OCI-LY7 (cell line): Measurements from ENCODE around the gene FAM229B. TPM values are rescaled to one million over a fixed set of nuclear protein-coding genes. Genes with fewer than 3 reads are reported as not detected.

Source experiments
- BruUV-seq: library from RNA; stranded (reverse); fragments of 400-500 nt; replicated peaks from 2 replicates; lab custom pipeline; 2021; lab: Mats Ljungman, UMichigan
- CTCF ChIA-PET: fragments of 300-600 bp; sonication (Branson Sonifier 250); formaldehyde crosslinking; loops from one replicate; lab custom pipeline; 2022; ENCODE audit warnings: antibody characterized with exemption; ENCODE audit not compliant: unreplicated experiment; lab: Charles Lee
- POLR2A ChIA-PET: fragments of 300-600 bp; sonication (Branson Sonifier 250); formaldehyde crosslinking; loops from one replicate; lab custom pipeline; 2022; ENCODE audit warnings: antibody characterized with exemption; lab: Charles Lee
- DNase-seq: peaks from one replicate; pipeline ENCODE4 v3.0.0-alpha.2; 2015; ENCODE audit warnings: low spot score
- H2AFZ ChIP-seq: fragments of 200-600 bp; sonication (generic), shearing (Covaris generic); 2 replicates; pipeline ENCODE4 v1.6.1; 2014; ENCODE audit warnings: mild to moderate bottlenecking, antibody characterized with exemption, low read length, moderate library complexity
- H3K27ac ChIP-seq: fragments of 200-600 bp; sonication (generic); 2 replicates; pipeline ENCODE4 v1.5.1; 2014; ENCODE audit warnings: mixed run types, low read depth, mild to moderate bottlenecking, moderate library complexity, low read length, inconsistent platforms; ENCODE audit not compliant: poor library complexity, severe bottlenecking
- H3K36me3 ChIP-seq: fragments of 200-600 bp; sonication (generic); 2 replicates; pipeline ENCODE4 v1.6.1; 2014; ENCODE audit warnings: mild to moderate bottlenecking, antibody characterized with exemption, low read length, moderate library complexity, mixed read lengths; ENCODE audit not compliant: insufficient read depth
- H3K4me1 ChIP-seq: fragments of 200-600 bp; sonication (generic); 2 replicates; pipeline ENCODE4 v1.5.1; 2014; ENCODE audit warnings: mild to moderate bottlenecking, low read length; ENCODE audit not compliant: insufficient read depth, poor library complexity, severe bottlenecking
- H3K4me2 ChIP-seq: fragments of 200-600 bp; sonication (generic); 2 replicates; pipeline ENCODE4 v1.6.1; 2014; ENCODE audit warnings: mild to moderate bottlenecking, low read length
- H3K4me3 ChIP-seq: fragments of 200-600 bp; sonication (generic); 2 replicates; pipeline ENCODE4 v1.5.1; 2014; ENCODE audit warnings: mild to moderate bottlenecking, low read depth, low read length; ENCODE audit not compliant: poor library complexity, severe bottlenecking
- H3K79me2 ChIP-seq: fragments of 200-600 bp; sonication (generic); 2 replicates; pipeline ENCODE4 v1.6.1; 2016; ENCODE audit warnings: low read depth, mild to moderate bottlenecking, low read length, moderate library complexity, mixed read lengths; ENCODE audit not compliant: insufficient read depth
- H3K9me2 ChIP-seq: fragments of 200-600 bp; sonication (generic); 2 replicates; pipeline ENCODE4 v1.6.1; 2016; ENCODE audit warnings: mild to moderate bottlenecking, low read length, mixed read lengths; ENCODE audit not compliant: insufficient read depth
- H3K9me3 ChIP-seq: fragments of 200-600 bp; sonication (generic); 2 replicates; pipeline ENCODE4 v1.6.1; 2014; ENCODE audit warnings: mild to moderate bottlenecking, mixed run types, low read length, mixed read lengths
- H4K20me1 ChIP-seq: fragments of 200-600 bp; sonication (generic); 2 replicates; pipeline ENCODE4 v1.6.1; 2014; ENCODE audit warnings: mild to moderate bottlenecking, antibody characterized with exemption, low read length, moderate library complexity, mixed read lengths; ENCODE audit not compliant: insufficient read depth
- CTCF ChIP-seq: fragments of 200-600 bp; sonication (generic); conservative IDR thresholded peaks from 2 replicates; pipeline ENCODE4 v1.5.1; 2014; ENCODE audit warnings: mild to moderate bottlenecking, antibody characterized with exemption, low read length, moderate library complexity, mixed read lengths
- EZH2phosphoT487 ChIP-seq: fragments of 200-600 bp; sonication (generic); IDR thresholded peaks from 2 replicates; pipeline ENCODE4 v1.6.1; 2018; ENCODE audit warnings: low read depth, borderline replicate concordance, mild to moderate bottlenecking, mixed run types, antibody characterized with exemption, low read length, moderate library complexity, mixed read lengths
- intact Hi-C: fragments of 100-400 bp; cut with micrococcal nuclease; formaldehyde crosslinking; loops from one replicate; pipeline ENCODE4 v1.10.0; 2022; ENCODE audit not compliant: unreplicated experiment
- total RNA-seq, 2 experiments: library from RNA; depleted of rRNA in 1 of 2; stranded (reverse); fragments of >200 nt in 1 of 2; shearing (Covaris generic) in 1 of 2; gene quantifications; 2 replicates each; pipeline ENCODE4 v1.2.3, GENCODE V29; 2014 to 2022

FAM229B gene
- total RNA-seq, 2 experiments from 2014 or later, result 3.7 to 6.2 TPM

GRCh38 chr6:112039431-112039770, 48.0 kb upstream of the FAM229B start:
- H3K9me3 ChIP-seq, result no peaks in the 10 kb centered on the region; the same call in 1 of the 2 replicates
- intact Hi-C loops, result no loop called here
- TF ChIP-seq CTCF (no peak), EZH2phosphoT487 (no peak)
- no peak overlapping the region for H3K27ac ChIP-seq
- CTCF ChIA-PET, result interaction anchor here (0.7 kb wide), 1 partner anchor 112 kb away, joined by 3 read pairs; no protein-coding TSS in a partner anchor
- BruUV-seq, result no TSS peak
- no peaks in the 10 kb centered on the region for H3K79me2 ChIP-seq
- no peak for DNase-seq
- peaks cover 6% of the 10 kb centered on the region for H3K4me1 ChIP-seq
- POLR2A ChIA-PET, result interaction anchor here (0.6 to 0.7 kb wide), 2 partner anchors 35 to 233 kb away, joined by 3 read pairs; no protein-coding TSS in a partner anchor
- H3K9me2 ChIP-seq, result no peaks in the 10 kb centered on the region; the same call in 1 of the 2 replicates
- H4K20me1 ChIP-seq, result no peaks in the 10 kb centered on the region
- no peak overlapping the region for H3K4me3 ChIP-seq
- no peak overlapping the region for H3K4me2 ChIP-seq
- no peaks in the 10 kb centered on the region for H3K36me3 ChIP-seq
- H2AFZ ChIP-seq, result no peak overlapping the region

DNA sequence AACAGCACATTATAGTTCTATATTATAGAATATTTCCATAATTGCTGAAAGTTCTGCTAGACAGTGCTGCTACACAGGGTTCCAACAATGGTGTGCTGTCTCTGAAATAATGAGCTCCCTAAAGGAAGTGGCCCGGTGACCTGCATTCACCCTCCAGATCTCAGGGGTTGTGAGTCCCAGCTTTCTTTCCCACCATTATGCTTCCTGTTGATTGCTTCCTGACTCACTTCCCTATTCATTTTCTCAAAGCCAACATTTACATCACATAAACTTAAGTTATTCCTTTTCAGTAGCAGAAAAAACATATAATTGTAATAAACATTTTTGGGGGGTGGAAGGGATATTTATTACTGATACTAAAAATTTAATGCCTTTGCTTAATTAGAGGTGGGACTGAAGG, 46.4 kb upstream of the FAM229B start:
- intact Hi-C loops, result loop anchor here (5.0 to 10.0 kb wide), 2 partner anchors 559 to 986 kb away; partner anchors contain the start of gene REV3L
- no peaks in the 10 kb centered on the region for H3K36me3 ChIP-seq
- H3K9me2 ChIP-seq, result no peaks in the 10 kb centered on the region; the same call in 1 of the 2 replicates
- no peaks in the 10 kb centered on the region; the same call in 1 of the 2 replicates for H3K9me3 ChIP-seq
- BruUV-seq, result no TSS peak
- no peaks in the 10 kb centered on the region for H4K20me1 ChIP-seq
- no peak overlapping the region for H3K4me3 ChIP-seq
- H2AFZ ChIP-seq, result no peak overlapping the region
- DNase-seq, result no peak
- ChIA-PET CTCF (interaction anchor here (2.0 kb wide), 1 partner anchor 46 kb away, joined by 5 read pairs; the partner anchor contains the start of genes FAM229B and TUBE1), POLR2A (interaction anchor here (0.7 to 1.2 kb wide), 5 partner anchors 9 to 782 kb away, joined by 3 to 5 read pairs (median 3); a partner anchor contains a TSS)
- no peak overlapping the region for H3K27ac ChIP-seq
- peaks cover 6% of the 10 kb centered on the region for H3K4me1 ChIP-seq
- H3K4me2 ChIP-seq, result no peak overlapping the region
- H3K79me2 ChIP-seq, result no peaks in the 10 kb centered on the region
- TF ChIP-seq EZH2phosphoT487 (no peak), CTCF (no peak)

- TF ChIP-seq EZH2phosphoT487 (no peak), CTCF (no peak)
- Histone ChIP-seq H3K79me2 (no peaks in the 10 kb centered on the region), H2AFZ (no peak overlapping the region), H3K4me2 (no peak overlapping the region), H3K9me2 (no peaks in the 10 kb centered on the region; the same call in 1 of the 2 replicates), H3K4me1 (peaks cover 6% of the 10 kb centered on the region), H3K36me3 (no peaks in the 10 kb centered on the region), H3K9me3 (no peaks in the 10 kb centered on the region; the same call in 1 of the 2 replicates), H3K27ac (no peak overlapping the region), H3K4me3 (no peak overlapping the region), H4K20me1 (no peaks in the 10 kb centered on the region)
- ChIA-PET POLR2A (interaction anchor here (0.7 to 1.2 kb wide), 5 partner anchors 9 to 782 kb away, joined by 3 read pairs; a partner anchor contains a TSS), CTCF (interaction anchor here (2.0 kb wide), 1 partner anchor 46 kb away, joined by 5 read pairs; the partner anchor contains the start of genes FAM229B and TUBE1)
- intact Hi-C loops, result loop anchor here (5.0 to 10.0 kb wide), 2 partner anchors 559 to 987 kb away; partner anchors contain the start of gene REV3L
- BruUV-seq, result no TSS peak
- DNase-seq, result no peak
Observed at GRCh38 chr6:112041535-112041934, 45.9 kb upstream of the FAM229B start.
